ENCODE results near the gene SLC17A7.

The SLC17A7 gene

GRCh38 chr19:49428547-49429451 lies 12.5 kb downstream of the SLC17A7 start:
- no peak for DNase-seq (ENCODE audit: low read depth in 1 of 2, low spot score in 1 of 2)

GRCh38 chr19:49427855-49428546 lies 13.3 kb downstream of the SLC17A7 start:
- no peak for DNase-seq (ENCODE audit: low read depth in 1 of 2, low spot score in 1 of 2)

- no peak for DNase-seq (ENCODE audit: low read depth in 1 of 2, low spot score in 1 of 2)
Observed at GRCh38 chr19:49427339-49427738, 14.0 kb downstream of the SLC17A7 start.

GRCh38 chr19:49425922-49426592 lies 15.3 kb downstream of the SLC17A7 start:
- no peak for DNase-seq (ENCODE audit: low read depth in 1 of 2, low spot score in 1 of 2)

- DNase-seq (ENCODE audit: low read depth in 1 of 2, low spot score in 1 of 2): no peak
Observed at GRCh38 chr19:49425178-49425577, 16.1 kb downstream of the SLC17A7 start, which contains the start of gene GFY. Gene GFY (plus strand): TSS chr19:49425388. CDS start chr19:49426431, 1,043 bp downstream.

- no peak for DNase-seq (ENCODE audit: low read depth in 1 of 2, low spot score in 1 of 2)
Observed at GRCh38 chr19:49423985-49424303, 17.4 kb downstream of the SLC17A7 start.

- DNase-seq (ENCODE audit: low read depth in 1 of 2, low spot score in 1 of 2): no peak
Observed at GRCh38 chr19:49423071-49423984, 18.0 kb downstream of the SLC17A7 start, which contains the start of gene PTH2. Gene PTH2 (minus strand): TSS chr19:49423441. CDS start chr19:49423339, 102 bp downstream.

- no peak for DNase-seq (ENCODE audit: low read depth in 1 of 2, low spot score in 1 of 2)
Observed at GRCh38 chr19:49422407-49423070, 18.8 kb downstream of the SLC17A7 start.

- no peak for DNase-seq (ENCODE audit: low read depth in 1 of 2, low spot score in 1 of 2)
Observed at GRCh38 chr19:49421878-49422202, 19.5 kb downstream of the SLC17A7 start.

- no peak for DNase-seq (ENCODE audit: low read depth in 1 of 2, low spot score in 1 of 2)
Observed at GRCh38 chr19:49421039-49421877, 20.1 kb downstream of the SLC17A7 start.

- no peak for DNase-seq (ENCODE audit: low read depth in 1 of 2, low spot score in 1 of 2)
Observed at GRCh38 chr19:49420227-49420626, 21.1 kb downstream of the SLC17A7 start.

- DNase-seq (ENCODE audit: low read depth in 1 of 2, low spot score in 1 of 2): no peak
Observed at GRCh38 chr19:49419173-49419572, 22.2 kb downstream of the SLC17A7 start.

- no peak for DNase-seq (ENCODE audit: low read depth in 1 of 2, low spot score in 1 of 2)
Observed at GRCh38 chr19:49418511-49418910, 22.8 kb downstream of the SLC17A7 start.

- no peak for DNase-seq (ENCODE audit: low read depth in 1 of 2, low spot score in 1 of 2)
Observed at GRCh38 chr19:49417088-49417487, 24.2 kb downstream of the SLC17A7 start.

GRCh38 chr19:49415810-49416200 lies 25.5 kb downstream of the SLC17A7 start:
- no peak for DNase-seq (ENCODE audit: low read depth in 1 of 2, low spot score in 1 of 2)

GRCh38 chr19:49415102-49415809 lies 26.1 kb downstream of the SLC17A7 start:
- no peak for DNase-seq (ENCODE audit: low read depth in 1 of 2, low spot score in 1 of 2)

GRCh38 chr19:49414256-49414655 lies 27.1 kb downstream of the SLC17A7 start:
- no peak for DNase-seq (ENCODE audit: low read depth in 1 of 2, low spot score in 1 of 2)

- no peak for DNase-seq (ENCODE audit: low read depth in 1 of 2, low spot score in 1 of 2)
Observed at GRCh38 chr19:49413348-49413747, 28.0 kb downstream of the SLC17A7 start.
